HepG2 (cell line): ENCODE measurements around the gene AGPAT3. TPM values are rescaled to one million over a fixed set of nuclear protein-coding genes. Genes with fewer than 3 reads are reported as not detected.

Source experiments
- ATAC-seq: fragments of 200-7000 bp; cut with Tn5 transposase; 3 replicates; pipeline ENCODE4 v1.9.1; 2020; ENCODE audit warnings: mild to moderate bottlenecking, moderate library complexity
- BruUV-seq: library from RNA; stranded (reverse); fragments of 400-500 nt; replicated peaks from 2 replicates; lab custom pipeline; 2021; lab: Mats Ljungman, UMichigan
- CTCF ChIA-PET: fragments of 300-600 bp; formaldehyde crosslinking; extraction: SDS; loops from one replicate; lab custom pipeline; 2021; ENCODE audit warnings: low total read pairs, inconsistent platforms, low intra/inter-chr PET ratio; lab: Yijun Ruan, JAX
- POLR2A ChIA-PET: fragments of 350-600 bp; sonication (Branson Sonifier 250); formaldehyde crosslinking; loops from one replicate; lab custom pipeline; 2020; ENCODE audit warnings: antibody characterized with exemption, inconsistent platforms; lab: Yijun Ruan, JAX
- DNase-seq: peaks from one replicate; pipeline ENCODE4 v3.0.0-alpha.2; 2015; ENCODE audit warnings: low spot score
- FAIRE-seq: peaks from 3 replicates; lab custom pipeline; 2011; peaks lifted over from hg19 to GRCh38; lab: Jason Lieb, UNC
- H2AFZ ChIP-seq: one replicate; pipeline ENCODE4 v1.6.1; 2011; ENCODE audit warnings: low read length, inconsistent platforms
- H3K27ac ChIP-seq: fragments of 300-600 bp; 3 replicates; pipeline ENCODE4 v1.8.0; 2011; ENCODE audit warnings: mixed run types, mild to moderate bottlenecking, mixed read lengths, low read length, inconsistent platforms; ENCODE audit not compliant: insufficient read depth; ENCODE audit errors: extremely low read length
- H3K27me3 ChIP-seq, 2 experiments: fragments of 200-600 bp in 1 of 2; 2 replicates in 1 of 2; 3 replicates in 1 of 2; pipeline versions ENCODE4 v1.6.0 to v1.8.0; 2011; ENCODE audit warnings: low read length in 2 of 2, mild to moderate bottlenecking in 2 of 2, moderate library complexity in 2 of 2, inconsistent platforms in 1 of 2; ENCODE audit not compliant: insufficient read depth in 2 of 2, control insufficient read depth in 1 of 2
- H3K36me3 ChIP-seq, 2 experiments: fragments of 200-600 bp in 1 of 2; replicated peaks in 1 of 2; 2 replicates in 1 of 2; 3 replicates in 1 of 2; pipeline versions ENCODE4 v1.5.1 to v1.8.0; 2011; ENCODE audit warnings: low read length in 2 of 2, inconsistent platforms in 1 of 2; ENCODE audit not compliant: insufficient read depth in 2 of 2, control insufficient read depth in 1 of 2
- H3K4me1 ChIP-seq: 2 replicates; pipeline ENCODE4 v1.5.1; 2012; ENCODE audit warnings: low read length, inconsistent platforms; ENCODE audit not compliant: insufficient read depth
- H3K4me2 ChIP-seq: 2 replicates; pipeline ENCODE4 v1.6.0; 2011; ENCODE audit warnings: low read depth, low read length, inconsistent platforms
- H3K4me3 ChIP-seq, 3 experiments: fragments of 200-600 bp in 1 of 3; sonication (generic), shearing (Covaris generic) in 1 of 3; replicated peaks in 1 of 3; 2 replicates each; pipeline ENCODE4 v1.5.1; 2011 to 2016; ENCODE audit warnings: low read length in 3 of 3, inconsistent platforms in 2 of 3, low read depth in 2 of 3, mild to moderate bottlenecking in 2 of 3, control low read depth in 1 of 3, mixed read lengths in 1 of 3; ENCODE audit not compliant: insufficient read depth in 1 of 3
- H3K79me2 ChIP-seq: one replicate; pipeline ENCODE4 v1.6.1; 2011; ENCODE audit warnings: low read length, inconsistent platforms; ENCODE audit not compliant: insufficient read depth
- H3K9ac ChIP-seq: 2 replicates; pipeline ENCODE4 v1.6.0; 2011; ENCODE audit warnings: mild to moderate bottlenecking, low read depth, low read length, inconsistent platforms; ENCODE audit not compliant: insufficient read depth
- H3K9me3 ChIP-seq: 2 replicates; pipeline ENCODE4 v1.5.1; 2012; ENCODE audit warnings: mild to moderate bottlenecking, low read length
- H4K20me1 ChIP-seq: 2 replicates; pipeline ENCODE4 v1.6.0; 2011; ENCODE audit warnings: inconsistent platforms, mild to moderate bottlenecking, low read length, moderate library complexity; ENCODE audit not compliant: insufficient read depth
- ATF1 ChIP-seq: IDR thresholded peaks from 2 replicates; pipeline ENCODE4 v1.6.1; 2016; ENCODE audit warnings: mild to moderate bottlenecking, control low read depth
- ATF3 ChIP-seq: sonication (generic); formaldehyde crosslinking; IDR thresholded peaks from 2 replicates; pipeline ENCODE4 v1.4.0; 2020; ENCODE audit warnings: missing genetic modification reagents
- CCAR2 ChIP-seq: fragments of 200-400 bp; formaldehyde crosslinking; optimal IDR thresholded peaks from 2 replicates; pipeline ENCODE3; 2018; ENCODE audit warnings: low read depth, mild to moderate bottlenecking, low read length, moderate library complexity
- DR1 ChIP-seq: sonication (generic); formaldehyde crosslinking; IDR thresholded peaks from 2 replicates; pipeline ENCODE4 v1.8.0; 2021; ENCODE audit warnings: mild to moderate bottlenecking, missing genetic modification reagents, inconsistent platforms
- ELF4 ChIP-seq: sonication (generic); formaldehyde crosslinking; IDR thresholded peaks from 2 replicates; pipeline ENCODE4 v1.5.0; 2020; ENCODE audit warnings: missing genetic modification reagents, mild to moderate bottlenecking, moderate library complexity, borderline replicate concordance
- ESRRA ChIP-seq: sonication (generic); formaldehyde crosslinking; IDR thresholded peaks from 2 replicates; pipeline ENCODE4 v1.5.1; 2020; ENCODE audit warnings: mild to moderate bottlenecking, low read depth, missing genetic modification reagents
- FOSL2 ChIP-seq: sonication (generic); formaldehyde crosslinking; IDR thresholded peaks from 2 replicates; pipeline ENCODE4 v1.4.0; 2020; ENCODE audit warnings: missing genetic modification reagents
- PHB2 ChIP-seq: fragments of 450-650 bp; IDR thresholded peaks from 2 replicates; pipeline ENCODE4 v1.6.1; 2018; ENCODE audit not compliant: partially characterized antibody
- PREB ChIP-seq: sonication (generic); formaldehyde crosslinking; IDR thresholded peaks from 2 replicates; pipeline ENCODE4 v1.4.0; 2020; ENCODE audit warnings: missing genetic modification reagents
- SAP130 ChIP-seq: IDR thresholded peaks from 2 replicates; pipeline ENCODE4 v1.6.1; 2016; ENCODE audit warnings: low read depth
- TEAD3 ChIP-seq: optimal IDR thresholded peaks from 2 replicates; pipeline ENCODE3; 2016; ENCODE audit warnings: borderline replicate concordance
- ZFP91 ChIP-seq: sonication (generic); formaldehyde crosslinking; IDR thresholded peaks from 2 replicates; pipeline ENCODE4 v1.9.0; 2022; ENCODE audit warnings: missing genetic modification reagents, mild to moderate bottlenecking, borderline replicate concordance
- ZNF17 ChIP-seq: sonication (generic); formaldehyde crosslinking; IDR thresholded peaks from 2 replicates; pipeline ENCODE4 v1.5.0; 2020; ENCODE audit warnings: mild to moderate bottlenecking, missing genetic modification reagents
- ZNF253 ChIP-seq: sonication (generic); formaldehyde crosslinking; IDR thresholded peaks from 2 replicates; pipeline ENCODE4 v1.8.0; 2022; ENCODE audit warnings: mild to moderate bottlenecking, missing genetic modification reagents, borderline replicate concordance
- ZNF282 ChIP-seq: fragments of 450-650 bp; IDR thresholded peaks from 2 replicates; pipeline ENCODE4 v1.6.1; 2018; ENCODE audit not compliant: partially characterized antibody
- ZNF441 ChIP-seq: sonication (generic); formaldehyde crosslinking; IDR thresholded peaks from 2 replicates; pipeline ENCODE4 v1.7.0; 2021; ENCODE audit warnings: missing genetic modification reagents, borderline replicate concordance
- WGBS: methylation state at CpG from one replicate; pipeline ENCODE4 v1.1.6; 2017; ENCODE audit warnings: low lambda C conversion rate; 5-methylcytosine and 5-hydroxymethylcytosine counted together
- in situ Hi-C: cut with HindIII; loops from 2 replicates; pipeline ENCODE4 v1.10.0; 2017; ENCODE audit warnings: low pct_unique_long_range_greater_than_20kb; ENCODE audit not compliant: extremely low pct_ligation_motif_present
- intact Hi-C: fragments of 100-400 bp; cut with micrococcal nuclease; formaldehyde crosslinking; loops from one replicate; pipeline ENCODE4 v1.10.0; 2022; ENCODE audit not compliant: unreplicated experiment
- polyA plus RNA-seq, 8 experiments: library from polyadenylated mRNA; depleted of rRNA in 3 of 8; stranded (reverse) in 7 of 8; unstranded in 1 of 8; fragments of >200 nt; fragmentation: Illumina TruSeq in 4 of 8; extraction: Trizol in 4 of 8; gene quantifications; 2 replicates each; pipeline versions ENCODE4 v1.2.1 to v1.2.3, GENCODE V29; 2011 to 2016; ENCODE audit warnings: low read depth in 4 of 8, missing spikeins in 1 of 8, mixed read lengths in 1 of 8; ENCODE audit not compliant: insufficient read depth in 1 of 8
- total RNA-seq, 5 experiments: library from RNA; depleted of rRNA; stranded (reverse); fragments of >200 nt; fragmentation: Illumina TruSeq; extraction: Trizol; gene quantifications; 2 replicates each; pipeline ENCODE4 v1.2.3, GENCODE V29; 2016; ENCODE audit warnings: low read depth in 1 of 5
- TF ChIP-seq, protein P1 (sequence below): sonication (generic); formaldehyde crosslinking; conservative IDR thresholded peaks from 2 replicates; pipeline ENCODE4 v1.4.0; 2020; ENCODE audit warnings: missing genetic modification reagents
- TF ChIP-seq, protein P2 (sequence below): sonication (generic); formaldehyde crosslinking; IDR thresholded peaks from 2 replicates; pipeline ENCODE4 v1.5.0; 2020; ENCODE audit warnings: missing genetic modification reagents

Gene AGPAT3
- total and polyA plus RNA-seq, 2 of the 13 experiments (the other 11 are each of a cell fraction or from before 2014, with no cell fraction given): 32.2 to 54.4 TPM

- TF ChIP-seq, protein P1, sequence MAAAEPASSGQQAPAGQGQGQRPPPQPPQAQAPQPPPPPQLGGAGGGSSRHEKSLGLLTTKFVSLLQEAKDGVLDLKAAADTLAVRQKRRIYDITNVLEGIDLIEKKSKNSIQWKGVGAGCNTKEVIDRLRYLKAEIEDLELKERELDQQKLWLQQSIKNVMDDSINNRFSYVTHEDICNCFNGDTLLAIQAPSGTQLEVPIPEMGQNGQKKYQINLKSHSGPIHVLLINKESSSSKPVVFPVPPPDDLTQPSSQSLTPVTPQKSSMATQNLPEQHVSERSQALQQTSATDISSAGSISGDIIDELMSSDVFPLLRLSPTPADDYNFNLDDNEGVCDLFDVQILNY (CRISPR knock-in tag): no peak
- no peak for TF ChIP-seq ZFP91
- TF ChIP-seq CCAR2: no peak
- TF ChIP-seq ESRRA (CRISPR knock-in tag): no peak
- no peak for TF ChIP-seq PHB2
- no peak for TF ChIP-seq PREB
- TF ChIP-seq SAP130 (CRISPR knock-in tag): no peak
These were observed 96.4 kb downstream of the AGPAT3 start (continued) for GRCh38 chr21:43961382-43961909.

DNA sequence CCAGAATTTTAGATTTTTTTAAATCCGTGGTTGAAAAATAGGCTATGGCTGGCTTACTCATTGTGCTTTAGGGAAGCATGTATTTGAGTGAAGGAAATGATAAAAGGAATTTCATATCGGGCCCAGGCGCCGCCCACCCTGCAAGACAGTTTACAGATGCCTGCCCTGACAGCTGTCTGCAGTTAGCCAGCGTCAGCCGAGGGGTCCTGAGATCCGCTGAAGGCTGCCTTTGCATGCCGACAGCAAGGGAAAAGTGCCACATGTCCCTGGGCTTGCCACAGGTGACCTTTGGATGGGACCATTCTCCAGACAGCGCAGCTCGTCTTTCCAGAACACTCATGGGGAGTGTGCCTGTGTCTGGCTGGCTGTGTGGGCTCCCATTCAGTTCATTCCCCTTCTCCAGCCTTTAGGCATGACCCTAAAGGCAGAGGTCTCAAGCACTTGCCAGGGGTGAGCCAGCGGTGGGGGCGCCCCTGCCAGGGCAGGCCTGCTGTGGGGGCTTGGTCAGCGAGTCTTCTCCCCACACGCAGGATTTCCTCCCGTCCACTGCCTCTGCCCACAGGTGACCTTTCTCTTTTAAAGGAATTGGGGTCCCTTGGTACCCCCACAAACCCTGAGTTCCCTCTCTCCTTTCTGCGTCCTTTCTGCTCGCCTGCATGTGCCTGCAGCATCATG is 101.0 kb downstream of the AGPAT3 start:
- H3K36me3 ChIP-seq: peaks cover 15 to 47% of the 10 kb centered on the region in 2 experiments
- TF ChIP-seq TEAD3 (no peak), FOSL2 (CRISPR knock-in tag) (no peak), DR1 (no peak), ZNF253 (no peak), ZNF282 (no peak), ZNF17 (CRISPR knock-in tag) (no peak), ATF3 (CRISPR knock-in tag) (no peak), ATF1 (CRISPR knock-in tag) (no peak), ZNF441 (no peak), ELF4 (CRISPR knock-in tag) (no peak)
- TF ChIP-seq, protein P2, sequence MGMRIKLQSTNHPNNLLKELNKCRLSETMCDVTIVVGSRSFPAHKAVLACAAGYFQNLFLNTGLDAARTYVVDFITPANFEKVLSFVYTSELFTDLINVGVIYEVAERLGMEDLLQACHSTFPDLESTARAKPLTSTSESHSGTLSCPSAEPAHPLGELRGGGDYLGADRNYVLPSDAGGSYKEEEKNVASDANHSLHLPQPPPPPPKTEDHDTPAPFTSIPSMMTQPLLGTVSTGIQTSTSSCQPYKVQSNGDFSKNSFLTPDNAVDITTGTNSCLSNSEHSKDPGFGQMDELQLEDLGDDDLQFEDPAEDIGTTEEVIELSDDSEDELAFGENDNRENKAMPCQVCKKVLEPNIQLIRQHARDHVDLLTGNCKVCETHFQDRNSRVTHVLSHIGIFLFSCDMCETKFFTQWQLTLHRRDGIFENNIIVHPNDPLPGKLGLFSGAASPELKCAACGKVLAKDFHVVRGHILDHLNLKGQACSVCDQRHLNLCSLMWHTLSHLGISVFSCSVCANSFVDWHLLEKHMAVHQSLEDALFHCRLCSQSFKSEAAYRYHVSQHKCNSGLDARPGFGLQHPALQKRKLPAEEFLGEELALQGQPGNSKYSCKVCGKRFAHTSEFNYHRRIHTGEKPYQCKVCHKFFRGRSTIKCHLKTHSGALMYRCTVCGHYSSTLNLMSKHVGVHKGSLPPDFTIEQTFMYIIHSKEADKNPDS (CRISPR knock-in tag): no peak
- no TSS peak for BruUV-seq
- no peaks in the 10 kb centered on the region for H3K27me3 ChIP-seq
- H3K4me2 ChIP-seq: no peak overlapping the region
- no peak overlapping the region for H3K9ac ChIP-seq
- FAIRE-seq (no peak), ATAC-seq (no peak), DNase-seq (no peak)
- H3K4me3 ChIP-seq: no peak overlapping the region
- intact Hi-C loops (no loop called here), in situ Hi-C loops (no loop called here)
- H3K9me3 ChIP-seq: no peaks in the 10 kb centered on the region
- POLR2A ChIA-PET: no interaction called here
- CTCF ChIA-PET: no interaction called here
- H2AFZ ChIP-seq: no peak overlapping the region
- H3K4me1 ChIP-seq: no peaks in the 10 kb centered on the region
- 97% methylated on average over 15 of the region's 17 CpGs for WGBS
- no peaks in the 10 kb centered on the region for H4K20me1 ChIP-seq
- H3K27ac ChIP-seq: no peak overlapping the region
- H3K79me2 ChIP-seq: no peaks in the 10 kb centered on the region
